Activated naive CD8-positive, alpha-beta T cell treated with anti-CD3 and anti-CD28 coated beads, Interleukin-2, amount 10 ng/mL, durations not matched to agents 7 days and 5 days (primary cell): ENCODE data around the gene SCAF4. TPM values are rescaled to one million over a fixed set of nuclear protein-coding genes. Genes with fewer than 3 reads are reported as not detected.
"Not testable (repeated sequence)": the region's sequence is repeated elsewhere in the genome, so short reads cannot be mapped to it uniquely, and the experiment has no call there.

ENCODE experiments used
- ATAC-seq: fragments of 150-1000 bp; cut with Tn5 transposase; one replicate; pipeline ENCODE4 v1.10.0; 2021; ENCODE audit warnings: low read depth, moderate library complexity
- POLR2A ChIA-PET: fragments of 350-600 bp; sonication (Branson Sonifier 250); formaldehyde crosslinking; loops from one replicate; lab custom pipeline; 2021; ENCODE audit warnings: antibody characterized with exemption; lab: Charles Lee
- DNase-seq: peaks from one replicate; pipeline ENCODE4 v3.0.0; 2021
- H3K27ac Mint-ChIP-seq: one replicate; pipeline ENCODE4 v1.8.0; 2022; ENCODE audit warnings: mild to moderate bottlenecking, mixed read lengths
- H3K27me3 Mint-ChIP-seq: one replicate; pipeline ENCODE4 v1.8.0; 2022; ENCODE audit warnings: mild to moderate bottlenecking, moderate library complexity, mixed read lengths
- H3K36me3 Mint-ChIP-seq: one replicate; pipeline ENCODE4 v1.8.0; 2021; ENCODE audit warnings: mild to moderate bottlenecking, mixed read lengths
- H3K4me1 Mint-ChIP-seq: one replicate; pipeline ENCODE4 v1.8.0; 2021; ENCODE audit warnings: mixed read lengths
- H3K4me3 Mint-ChIP-seq: one replicate; pipeline ENCODE4 v1.8.0; 2022; ENCODE audit warnings: mild to moderate bottlenecking, moderate library complexity, mixed read lengths
- H3K9me3 Mint-ChIP-seq: one replicate; pipeline ENCODE4 v1.8.0; 2021; ENCODE audit warnings: mixed read lengths
- total RNA-seq, 2 experiments: library from RNA; stranded (reverse); gene quantifications; one replicate each; pipeline ENCODE4 v1.2.3, GENCODE V29; 2021

Gene SCAF4
- total RNA-seq, 2 experiments from 2014 or later = 56.9 to 57.9 TPM

- ATAC-seq = no peak
- Mint-ChIP-seq H3K36me3 (peaks cover 35% of the 10 kb centered on the region), H3K27ac (no peak overlapping the region), H3K27me3 (no peaks in the 10 kb centered on the region), H3K9me3 (no peaks in the 10 kb centered on the region), H3K4me1 (peaks cover 34% of the 10 kb centered on the region), H3K4me3 (no peak overlapping the region)
- POLR2A ChIA-PET = no interaction called here
- DNase-seq = no peak
Measured at GRCh38 chr21:31670070-31670469, 61.8 kb downstream of the SCAF4 start.

GRCh38 chr21:31668651-31669491, 63.0 kb downstream of the SCAF4 start:
- no peak overlapping the region for H3K4me3 Mint-ChIP-seq
- peak overlapping the region; percentile 17 for H3K27ac Mint-ChIP-seq
- ATAC-seq (no peak), DNase-seq (no peak)
- POLR2A ChIA-PET = no interaction called here
- no peaks in the 10 kb centered on the region for H3K27me3 Mint-ChIP-seq
- no peaks in the 10 kb centered on the region for H3K9me3 Mint-ChIP-seq
- H3K4me1 Mint-ChIP-seq = peaks cover 43% of the 10 kb centered on the region
- peaks cover 41% of the 10 kb centered on the region for H3K36me3 Mint-ChIP-seq

DNA sequence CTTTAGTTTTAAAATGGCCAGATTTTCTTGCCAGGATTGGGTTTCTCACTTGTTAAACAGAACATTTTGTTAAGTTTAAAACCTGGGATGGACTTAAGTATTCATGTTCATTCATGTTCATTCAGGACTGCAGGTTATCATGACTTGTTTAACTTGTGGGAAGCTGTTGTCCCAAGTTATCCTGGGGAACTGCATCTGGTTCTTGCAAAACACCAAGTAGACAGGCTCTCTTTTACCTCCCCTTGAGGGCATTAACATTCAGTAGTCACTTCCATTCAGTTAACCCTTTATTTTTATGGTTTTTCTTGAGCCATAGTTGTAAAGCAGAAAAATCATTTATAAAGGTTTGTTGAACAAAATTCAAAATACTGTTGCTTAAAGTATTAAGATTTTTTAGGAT, 64.3 kb downstream of the SCAF4 start:
- Mint-ChIP-seq H3K36me3 (peaks cover 41% of the 10 kb centered on the region), H3K4me3 (no peak overlapping the region), H3K9me3 (no peaks in the 10 kb centered on the region), H3K4me1 (peaks cover 47% of the 10 kb centered on the region), H3K27ac (peak overlapping the region; percentile 32), H3K27me3 (no peaks in the 10 kb centered on the region)
- ATAC-seq = no peak
- POLR2A ChIA-PET = no interaction called here
- DNase-seq = no peak

GRCh38 chr21:31667132-31667531, 64.8 kb downstream of the SCAF4 start:
- DNase-seq (no peak), ATAC-seq (no peak)
- no peaks in the 10 kb centered on the region for H3K9me3 Mint-ChIP-seq
- H3K4me3 Mint-ChIP-seq = no peak overlapping the region
- POLR2A ChIA-PET = interaction anchor here (1.3 kb wide), 1 partner anchor 11 kb away, joined by 3 read pairs; no protein-coding TSS in a partner anchor
- no peaks in the 10 kb centered on the region for H3K27me3 Mint-ChIP-seq
- peaks cover 52% of the 10 kb centered on the region for H3K4me1 Mint-ChIP-seq
- H3K27ac Mint-ChIP-seq = peak overlapping the region; percentile 58
- H3K36me3 Mint-ChIP-seq = peaks cover 43% of the 10 kb centered on the region

- Mint-ChIP-seq H3K27ac (peak overlapping the region; percentile 58), H3K36me3 (peaks cover 44% of the 10 kb centered on the region), H3K4me1 (peaks cover 57% of the 10 kb centered on the region), H3K9me3 (no peaks in the 10 kb centered on the region), H3K4me3 (no peak overlapping the region), H3K27me3 (no peaks in the 10 kb centered on the region)
- DNase-seq (no peak), ATAC-seq (no peak)
- POLR2A ChIA-PET = interaction anchor here (1.3 kb wide), 1 partner anchor 10 kb away, joined by 3 read pairs; no protein-coding TSS in a partner anchor
Measured at GRCh38 chr21:31666445-31667010, 65.4 kb downstream of the SCAF4 start.

DNA sequence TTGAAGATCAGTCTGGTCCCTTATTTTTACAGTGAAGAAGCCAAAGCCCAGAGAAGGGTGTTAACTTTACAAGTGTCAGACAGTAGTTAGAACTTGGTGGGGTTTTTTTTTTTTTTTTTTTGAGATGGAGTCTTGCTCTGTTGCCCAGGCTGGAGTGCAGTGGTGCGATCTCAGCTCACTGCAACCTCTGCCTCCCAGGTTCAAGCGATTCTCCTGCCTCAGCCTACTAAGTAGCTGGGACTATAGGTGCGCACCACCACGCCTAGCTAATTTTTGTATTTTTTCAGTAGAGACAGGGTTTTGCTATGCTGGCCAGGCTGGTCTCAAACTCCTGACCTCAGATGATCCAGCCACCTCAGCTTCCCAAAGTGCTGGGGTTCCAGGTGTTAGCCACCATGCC, 66.0 kb downstream of the SCAF4 start:
- not testable (repeated sequence) for ATAC-seq, H3K27ac Mint-ChIP-seq, H3K9me3 Mint-ChIP-seq, H3K27me3 Mint-ChIP-seq, DNase-seq
- Mint-ChIP-seq H3K4me1 (peaks cover 61% of the 10 kb centered on the region), H3K36me3 (peaks cover 44% of the 10 kb centered on the region), H3K4me3 (peak overlapping the region; percentile 41)
- POLR2A ChIA-PET = interaction anchor here (1.3 kb wide), 1 partner anchor 10 kb away, joined by 3 read pairs; no protein-coding TSS in a partner anchor

DNA sequence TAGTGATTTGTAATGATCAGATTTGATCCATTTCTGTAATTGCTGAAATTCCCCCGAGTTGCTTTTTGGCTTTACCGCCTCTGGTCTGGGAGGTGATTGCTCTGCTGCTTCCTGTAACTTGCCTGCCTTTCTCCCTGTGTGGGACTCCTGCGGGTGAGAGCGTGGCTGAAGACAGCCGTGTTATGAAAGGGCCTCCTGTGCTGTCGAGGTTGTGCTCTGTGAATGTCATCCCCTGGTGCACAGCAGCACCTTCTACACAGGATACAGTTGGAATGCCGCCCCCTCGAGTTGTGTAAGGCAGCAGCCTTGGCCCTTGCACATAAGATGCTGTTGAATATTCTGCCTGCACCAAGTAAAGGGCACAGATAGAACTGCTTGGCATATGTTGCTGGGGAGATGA, 66.5 kb downstream of the SCAF4 start:
- H3K9me3 Mint-ChIP-seq = no peaks in the 10 kb centered on the region
- DNase-seq (no peak), ATAC-seq (peak; percentile 62)
- H3K27ac Mint-ChIP-seq = peak overlapping the region; percentile 80
- peak overlapping the region; percentile 41 for H3K4me3 Mint-ChIP-seq
- POLR2A ChIA-PET = no interaction called here
- H3K36me3 Mint-ChIP-seq = peaks cover 41% of the 10 kb centered on the region
- H3K4me1 Mint-ChIP-seq = peaks cover 64% of the 10 kb centered on the region
- no peaks in the 10 kb centered on the region for H3K27me3 Mint-ChIP-seq

- no peak for ATAC-seq
- H3K27me3 Mint-ChIP-seq = no peaks in the 10 kb centered on the region
- no peak overlapping the region for H3K4me3 Mint-ChIP-seq
- POLR2A ChIA-PET = no interaction called here
- peaks cover 35% of the 10 kb centered on the region for H3K36me3 Mint-ChIP-seq
- H3K27ac Mint-ChIP-seq = no peak overlapping the region
- H3K4me1 Mint-ChIP-seq = peaks cover 67% of the 10 kb centered on the region
- no peak for DNase-seq
- no peaks in the 10 kb centered on the region for H3K9me3 Mint-ChIP-seq
Measured at GRCh38 chr21:31663584-31664249, 68.2 kb downstream of the SCAF4 start.

DNA sequence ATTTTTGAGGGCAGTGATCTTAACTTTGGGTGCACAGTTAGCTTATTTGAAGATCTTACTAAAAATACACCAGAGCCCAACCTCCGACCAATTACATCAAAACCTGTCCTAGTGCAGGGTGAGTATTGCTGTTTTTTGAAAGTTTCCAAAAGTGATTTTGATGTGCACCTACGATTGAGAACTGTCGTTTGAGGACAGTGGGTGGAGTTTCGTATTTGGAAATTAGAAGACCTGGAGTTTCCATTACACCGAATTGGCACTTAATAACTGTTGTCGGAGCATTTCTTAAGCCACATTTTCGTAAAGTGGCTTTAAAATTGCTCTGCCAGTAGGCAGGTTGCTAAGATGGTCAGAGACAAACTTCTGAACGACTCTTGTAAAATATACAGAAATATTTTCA, 71.3 kb downstream of the SCAF4 start:
- no peak for DNase-seq
- peaks cover 16% of the 10 kb centered on the region for H3K36me3 Mint-ChIP-seq
- peaks cover 50% of the 10 kb centered on the region for H3K4me1 Mint-ChIP-seq
- no peak for ATAC-seq
- POLR2A ChIA-PET = interaction anchor here (0.7 to 1.0 kb wide), 2 partner anchors 10 to 101 kb away, joined by 3 read pairs; no protein-coding TSS in a partner anchor
- H3K27me3 Mint-ChIP-seq = no peaks in the 10 kb centered on the region
- peak overlapping the region; percentile 89 for H3K27ac Mint-ChIP-seq
- peak overlapping the region; percentile 95 for H3K4me3 Mint-ChIP-seq
- no peaks in the 10 kb centered on the region for H3K9me3 Mint-ChIP-seq

- Mint-ChIP-seq H3K4me1 (peaks cover 48% of the 10 kb centered on the region), H3K27ac (peak overlapping the region; percentile 89), H3K36me3 (peaks cover 12% of the 10 kb centered on the region), H3K27me3 (no peaks in the 10 kb centered on the region), H3K9me3 (no peaks in the 10 kb centered on the region), H3K4me3 (peak overlapping the region; percentile 95)
- POLR2A ChIA-PET = interaction anchor here (0.7 to 1.0 kb wide), 2 partner anchors 11 to 101 kb away, joined by 3 read pairs; no protein-coding TSS in a partner anchor
- no peak for DNase-seq
- ATAC-seq = no peak
Measured at GRCh38 chr21:31660259-31660565, 71.7 kb downstream of the SCAF4 start.

- H3K9me3 Mint-ChIP-seq = no peaks in the 10 kb centered on the region
- DNase-seq (peak; percentile 98), ATAC-seq (peak; percentile 96)
- H3K27me3 Mint-ChIP-seq = no peaks in the 10 kb centered on the region
- peaks cover 12% of the 10 kb centered on the region for H3K36me3 Mint-ChIP-seq
- peaks cover 50% of the 10 kb centered on the region for H3K4me1 Mint-ChIP-seq
- H3K27ac Mint-ChIP-seq = peak within 1 kb of the TSS; percentile 99
- POLR2A ChIA-PET = interaction anchor here (1.0 kb wide), 1 partner anchor 11 kb away, joined by 3 read pairs; no protein-coding TSS in a partner anchor
- peak within 1 kb of the TSS; percentile 99 for H3K4me3 Mint-ChIP-seq
Measured at GRCh38 chr21:31659536-31660258, 72.2 kb downstream of the SCAF4 start, which contains the start of gene SOD1. Gene SOD1 (plus strand): TSS chr21:31659693. CDS start chr21:31659770, 77 bp downstream.

- H3K9me3 Mint-ChIP-seq = no peaks in the 10 kb centered on the region
- H3K4me3 Mint-ChIP-seq = peak overlapping the region; percentile 99
- H3K27ac Mint-ChIP-seq = peak overlapping the region; percentile 99
- ATAC-seq (peak; percentile 28), DNase-seq (no peak)
- H3K4me1 Mint-ChIP-seq = peaks cover 50% of the 10 kb centered on the region
- no peaks in the 10 kb centered on the region for H3K27me3 Mint-ChIP-seq
- H3K36me3 Mint-ChIP-seq = peaks cover 10% of the 10 kb centered on the region
- POLR2A ChIA-PET = no interaction called here
Measured at GRCh38 chr21:31659286-31659535, 72.7 kb downstream of the SCAF4 start.

DNA sequence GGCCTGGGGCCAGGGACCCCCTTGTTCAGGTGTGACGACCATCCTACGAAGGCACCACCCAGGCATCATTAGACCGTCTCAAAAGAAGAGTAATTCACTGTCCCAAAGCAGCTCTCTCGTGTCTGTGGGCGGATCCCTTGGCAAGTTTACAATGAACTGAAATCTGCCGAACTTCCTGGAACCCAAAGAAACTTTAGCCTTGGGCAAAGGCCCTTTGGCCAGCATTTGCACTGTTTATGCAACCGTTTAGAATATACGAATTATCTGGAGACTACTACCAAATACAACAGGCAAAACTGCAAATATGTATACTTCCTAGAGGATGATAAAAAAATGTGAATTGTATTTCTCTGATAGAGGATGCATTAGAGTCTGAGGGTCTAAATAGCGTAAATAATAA, 73.9 kb downstream of the SCAF4 start:
- Mint-ChIP-seq H3K4me1 (peaks cover 42% of the 10 kb centered on the region), H3K27ac (no peak overlapping the region), H3K27me3 (no peaks in the 10 kb centered on the region), H3K36me3 (peaks cover 7% of the 10 kb centered on the region), H3K9me3 (no peaks in the 10 kb centered on the region), H3K4me3 (no peak overlapping the region)
- ATAC-seq (no peak), DNase-seq (no peak)
- POLR2A ChIA-PET = no interaction called here
